Fibroblast of peridontal ligament (primary cell): Measurements from ENCODE around the gene ZFP36.
"Not testable (repeated sequence)": the region's sequence is repeated elsewhere in the genome, so short reads cannot be mapped to it uniquely, and the experiment has no call there.

Source experiments
- DNase-seq: peaks from one replicate; pipeline ENCODE4 v3.0.0-alpha.2; 2010; ENCODE audit errors: extremely low read depth

The ZFP36 gene

DNA sequence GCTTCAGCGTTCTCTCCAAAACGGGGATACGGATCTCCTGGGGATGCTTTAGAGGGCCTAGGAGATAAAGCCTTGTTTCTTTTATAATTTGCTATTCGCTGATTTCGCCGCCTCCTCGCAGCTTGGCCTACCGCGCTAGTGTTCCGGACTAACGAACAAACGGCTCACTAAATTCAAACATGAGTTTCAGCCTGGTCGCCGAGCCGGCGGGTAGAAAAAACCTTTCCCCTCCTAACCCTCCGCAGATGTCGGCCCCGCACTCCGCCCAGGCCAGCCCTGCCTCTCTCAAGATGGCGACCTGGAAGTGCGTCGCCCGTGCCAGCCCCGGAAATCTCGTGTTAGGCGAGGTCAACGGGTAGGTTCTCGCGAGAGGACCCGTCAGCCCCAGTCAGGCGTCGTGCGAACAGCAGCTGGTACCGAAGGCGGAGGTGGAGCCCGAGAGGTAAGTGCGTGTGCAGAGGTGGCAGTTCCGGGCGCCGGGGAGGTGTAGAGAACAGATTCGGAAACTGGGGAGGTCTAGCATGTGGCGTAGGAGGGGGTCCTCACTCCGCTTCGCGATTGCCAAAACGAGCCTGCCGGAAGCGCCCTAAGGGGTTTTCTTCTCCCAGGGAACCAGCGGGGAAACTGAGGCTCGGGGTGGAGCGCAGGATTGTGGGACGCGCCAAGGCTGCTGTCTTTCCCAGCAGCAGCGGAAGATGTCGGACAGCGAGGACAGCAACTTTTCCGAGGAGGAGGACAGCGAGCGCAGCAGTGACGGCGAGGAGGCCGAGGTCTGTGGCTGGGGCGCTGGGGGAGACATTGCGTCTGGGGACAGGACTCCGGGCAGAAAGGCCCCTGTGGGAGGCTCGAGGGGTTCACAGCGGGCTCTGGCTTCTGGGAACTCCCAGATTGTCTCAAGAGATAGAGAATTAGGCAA, 38.8 kb downstream of the ZFP36 start, which contains the start of gene SUPT5H:
Gene SUPT5H, plus strand, starts transcription at position 387 of the 916 bp plus-strand sequence. Its CDS starts 309 bp downstream, at position 696.
- peak; percentile 97 for DNase-seq

DNA sequence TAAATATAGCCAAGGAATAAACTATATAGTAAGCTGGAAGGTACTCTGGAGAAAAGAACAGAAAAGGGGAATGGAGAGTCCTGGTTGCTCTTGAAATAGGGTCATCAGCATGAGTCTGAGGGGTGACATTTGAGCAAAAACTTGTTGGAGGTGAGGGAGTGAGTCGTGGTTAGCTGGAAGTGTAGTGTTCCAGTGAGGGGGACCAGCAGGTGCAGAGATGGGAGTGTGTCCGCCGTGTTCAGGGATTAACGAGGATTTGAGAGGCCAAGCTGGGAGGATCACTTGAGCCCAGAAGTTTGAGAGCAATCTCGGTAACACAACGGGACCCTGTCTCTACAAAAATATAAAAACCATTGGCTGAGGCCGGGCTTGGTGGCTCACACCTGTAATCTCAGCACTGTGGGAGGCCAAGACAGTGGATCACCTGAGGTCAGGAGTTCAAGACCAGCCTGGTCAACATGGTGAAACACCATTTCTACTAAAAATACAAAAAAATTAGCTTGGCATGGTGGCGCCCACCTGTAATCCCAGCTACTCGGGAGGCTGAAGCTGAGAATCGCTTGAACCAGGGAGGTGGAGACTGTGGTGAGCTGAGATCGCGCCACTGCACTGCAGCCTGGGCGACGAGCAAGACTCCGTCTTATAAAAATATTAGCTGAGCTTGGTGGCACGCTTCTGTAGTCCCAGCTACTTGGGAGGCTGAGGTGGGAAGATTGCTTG, 39.9 kb downstream of the ZFP36 start:
- DNase-seq, result no peak

DNA sequence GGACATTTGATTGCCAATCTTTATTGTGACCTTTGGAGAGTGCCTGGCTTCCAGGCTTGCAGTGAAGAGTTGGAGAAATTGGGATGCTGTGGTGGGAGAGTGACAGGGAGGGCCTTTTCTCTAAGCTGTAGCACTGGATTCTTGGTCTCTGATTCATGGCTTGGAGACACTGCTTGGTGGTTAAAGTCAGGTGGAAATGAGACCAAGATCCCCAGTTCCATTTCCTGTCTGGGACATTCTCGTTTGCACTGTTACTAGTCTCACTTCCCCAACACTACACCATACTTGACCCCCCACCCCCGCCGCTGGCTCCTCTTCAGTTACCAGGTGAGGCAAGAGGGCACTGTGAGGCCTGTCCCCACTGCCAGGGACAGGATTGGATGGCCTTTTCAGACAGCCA, 41.6 kb downstream of the ZFP36 start:
- no peak for DNase-seq

DNA sequence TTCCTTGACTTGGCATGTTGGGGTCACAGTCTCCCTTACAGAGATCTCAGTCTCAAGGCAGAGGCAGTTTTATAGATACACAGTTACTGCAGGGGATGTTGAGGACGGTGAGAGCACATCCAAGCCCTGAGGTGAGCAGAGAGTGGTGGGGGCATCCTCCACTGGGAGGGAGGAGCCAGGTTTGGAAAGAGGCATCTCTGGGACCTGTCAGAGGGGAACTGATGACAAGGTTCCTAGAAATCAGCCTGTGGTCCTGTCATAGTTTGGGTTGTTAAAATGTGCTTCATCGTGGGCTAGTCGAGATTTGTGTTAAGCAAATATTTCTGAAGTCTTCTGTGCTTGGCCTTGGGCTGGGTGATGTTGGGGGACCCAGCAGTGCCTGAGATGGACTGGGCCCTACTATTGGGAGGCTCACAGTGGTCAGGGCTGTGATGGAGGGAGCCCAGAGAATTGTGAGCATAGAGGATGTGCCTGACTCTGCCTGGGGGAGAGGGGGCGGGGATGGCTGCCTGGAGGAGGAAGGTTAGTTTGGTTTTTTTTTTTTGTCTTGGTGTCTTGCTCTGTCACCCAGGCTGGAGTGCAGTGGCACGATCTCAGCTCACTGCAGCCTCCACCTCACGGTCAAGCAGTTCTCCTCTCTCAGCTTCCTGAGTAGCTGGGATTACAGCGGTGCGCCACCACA, 42.6 kb downstream of the ZFP36 start:
- DNase-seq, result no peak

DNA sequence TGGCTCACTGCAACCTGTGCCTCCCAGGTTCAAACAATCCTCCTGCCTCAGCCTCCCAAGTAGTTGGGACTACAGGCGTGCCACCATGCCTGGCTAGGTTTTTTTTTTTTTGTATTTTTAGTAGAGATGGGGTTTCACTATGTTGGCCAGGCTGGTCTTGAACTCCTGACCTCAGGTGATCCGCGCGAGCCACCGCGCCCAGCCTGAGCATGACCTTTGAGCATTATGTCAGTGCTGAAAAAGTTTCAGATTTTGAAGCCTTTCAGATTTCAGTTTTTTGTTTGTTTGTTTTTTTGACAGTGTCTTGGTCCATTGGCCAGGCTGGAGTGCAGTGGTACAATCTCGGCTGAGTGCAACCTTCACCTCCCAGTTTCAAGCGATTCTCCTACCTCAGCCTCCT, 44.6 kb downstream of the ZFP36 start:
- not testable (repeated sequence) for DNase-seq
